A549 treated with Hydrocortisone at 1 μM for 4 hours (cell line): ENCODE results near the gene ITLN1. TPM values are rescaled to one million over a fixed set of nuclear protein-coding genes. Genes with fewer than 3 reads are reported as not detected.

ENCODE experiments used
- total RNA-seq: library from RNA; stranded (reverse); fragments of 200-300 nt; extraction: Qiagen RNA extraction; gene quantifications from 5 replicates; pipeline ENCODE4 v1.2.3, GENCODE V29; 2022

ITLN1 gene
- not detected in 5 replicates for total RNA-seq

DNA sequence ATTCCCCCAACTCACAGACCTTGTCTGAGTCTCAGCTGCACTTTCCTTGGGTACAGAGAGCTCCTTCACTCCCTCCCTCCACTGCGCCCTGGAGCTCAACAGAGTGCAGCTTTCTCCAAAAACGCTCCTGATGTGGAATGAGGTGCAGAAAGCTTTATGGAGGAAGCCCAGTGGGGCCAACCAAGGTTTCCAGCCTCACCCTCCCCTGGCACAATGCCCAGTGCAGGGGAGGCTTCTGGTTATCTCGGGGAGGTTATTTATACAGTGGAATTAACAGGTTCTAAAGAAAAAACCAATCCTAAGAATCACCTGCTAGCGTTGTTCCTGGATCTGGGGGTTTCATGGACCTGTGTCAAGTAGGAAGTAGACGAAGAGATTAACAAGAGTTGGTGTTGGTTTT is at the start of gene ITLN1:
TSS of gene ITLN1 (minus strand) at position 139 of the 400 bp plus-strand sequence. CDS start 303 bp downstream, outside the sequence.

DNA sequence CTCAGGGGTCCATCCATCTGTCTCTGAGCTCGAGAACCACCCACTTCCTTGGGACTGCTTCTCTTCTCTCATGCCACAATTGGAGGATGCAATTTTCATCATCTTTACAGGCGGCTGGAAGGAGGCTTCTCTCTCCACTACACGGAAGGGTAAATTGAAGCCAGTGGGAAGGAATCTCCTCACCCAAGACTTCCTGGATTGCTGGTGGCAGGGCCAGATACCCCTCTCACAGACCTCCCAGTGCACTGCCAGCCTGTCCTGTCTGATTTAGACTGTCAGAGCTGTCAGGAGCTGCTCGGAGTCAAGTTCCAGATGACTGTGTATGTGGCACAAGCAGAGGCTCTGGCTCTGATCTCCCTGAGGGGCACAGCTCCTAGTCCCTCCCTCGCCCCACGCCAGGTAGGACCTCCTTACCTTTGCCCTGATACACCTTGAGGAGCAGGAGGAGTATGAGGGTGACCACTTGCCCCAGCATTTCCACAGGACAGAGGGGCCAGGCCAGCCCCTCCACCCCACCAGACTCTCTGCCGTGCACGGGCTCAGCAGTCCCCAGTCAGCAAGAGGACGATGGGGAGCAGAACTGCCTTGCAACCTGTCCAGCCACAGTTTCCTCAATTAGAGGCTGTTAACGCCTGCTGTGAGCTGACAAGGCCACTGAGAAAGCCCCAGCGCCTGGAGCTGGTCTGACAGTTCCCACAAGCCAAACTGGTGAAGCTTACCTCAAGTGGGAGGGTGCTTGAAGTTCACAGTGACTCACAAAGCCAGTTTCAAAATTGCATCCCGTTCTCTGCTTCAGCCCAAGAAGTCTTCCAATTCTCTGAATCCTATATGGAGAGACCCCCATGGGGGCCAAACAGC is 22.5 kb downstream of the ITLN1 start, which contains the start of gene CD244:
TSS of gene CD244 (minus strand) at position 685 of the 858 bp plus-strand sequence. CDS start at position 475, 210 bp downstream.

Other genes starting within 250 kb of the ITLN1 start
- not detected in 5 replicates for gene SLAMF1, start 238.1 kb downstream of the ITLN1 start, total RNA-seq
- not detected in 5 replicates for gene CD48, start 173.4 kb downstream of the ITLN1 start, total RNA-seq
- 0.99 to 2.1 TPM (median 1.8 TPM) in 5 replicates for gene SLAMF7, start 145.9 kb downstream of the ITLN1 start, total RNA-seq
- 0.07 to 0.17 TPM (median 0.11 TPM) in 5 replicates for gene LY9, start 89.0 kb downstream of the ITLN1 start, total RNA-seq
- not detected in 5 replicates for gene CD244, start 22.3 kb downstream of the ITLN1 start, total RNA-seq
- 0.78 to 1.2 TPM (median 0.96 TPM) in 5 replicates for gene ITLN2, start 69.6 kb upstream of the ITLN1 start, total RNA-seq
- gene F11R, start 136.0 kb upstream of the ITLN1 start, total RNA-seq: 47.1 to 81.0 TPM (median 59.6 TPM) in 5 replicates
- gene TSTD1, start 153.8 kb upstream of the ITLN1 start, total RNA-seq: 0.36 to 0.44 TPM (median 0.39 TPM) in 4 of 5 replicates, not detected in the other
- gene USF1, start 160.8 kb upstream of the ITLN1 start, total RNA-seq: 44.3 to 53.3 TPM (median 48.2 TPM) in 5 replicates
- gene ARHGAP30, start 184.7 kb upstream of the ITLN1 start, total RNA-seq: 0.05 to 0.15 TPM (median 0.12 TPM) in 5 replicates
- 1.00 to 2.2 TPM (median 2.0 TPM) in 5 replicates for gene NECTIN4, start 204.4 kb upstream of the ITLN1 start, total RNA-seq
- 1.5 to 2.6 TPM (median 1.9 TPM) in 5 replicates for gene KLHDC9, start 213.2 kb upstream of the ITLN1 start, total RNA-seq
- gene PFDN2, start 232.9 kb upstream of the ITLN1 start, total RNA-seq: 97.4 to 109 TPM (median 107 TPM) in 5 replicates
- 29.9 to 32.4 TPM (median 30.9 TPM) in 5 replicates for gene NIT1, start 232.9 kb upstream of the ITLN1 start, total RNA-seq
- 30.0 to 33.7 TPM (median 30.7 TPM) in 5 replicates for gene DEDD, start 247.5 kb upstream of the ITLN1 start, total RNA-seq